Hepatocyte (in vitro differentiated cells): ENCODE measurements around the gene DSG3. TPM values are rescaled to one million over a fixed set of nuclear protein-coding genes. Genes with fewer than 3 reads are reported as not detected.

Experiments
- DNase-seq: peaks from one replicate; pipeline ENCODE4 v3.0.0-alpha.2; 2016; ENCODE audit warnings: low spot score
- H2AFZ ChIP-seq: fragments of 200-600 bp; sonication (generic); 2 replicates; pipeline ENCODE4 v1.6.0; 2016; ENCODE audit warnings: antibody characterized with exemption, mild to moderate bottlenecking
- H3K27ac ChIP-seq: fragments of 200-600 bp; sonication (generic); 2 replicates; pipeline ENCODE4 v1.5.1; 2016; ENCODE audit warnings: mild to moderate bottlenecking
- H3K27me3 ChIP-seq: fragments of 200-600 bp; sonication (generic); 2 replicates; pipeline ENCODE4 v1.6.1; 2016
- H3K36me3 ChIP-seq: fragments of 200-600 bp; sonication (generic); replicated peaks from 2 replicates; pipeline ENCODE4 v1.5.1; 2016; ENCODE audit warnings: low read depth; ENCODE audit not compliant: insufficient read depth
- H3K4me1 ChIP-seq: fragments of 200-600 bp; sonication (generic); 2 replicates; pipeline ENCODE4 v1.5.1; 2016; ENCODE audit warnings: mild to moderate bottlenecking, moderate library complexity; ENCODE audit not compliant: insufficient read depth
- H3K4me2 ChIP-seq: fragments of 200-600 bp; sonication (generic); 2 replicates; pipeline ENCODE4 v1.6.0; 2016
- H3K4me3 ChIP-seq: fragments of 200-600 bp; sonication (generic); 2 replicates; pipeline ENCODE4 v1.5.1; 2016; ENCODE audit warnings: mild to moderate bottlenecking
- H3K79me2 ChIP-seq: fragments of 200-600 bp; sonication (generic); 2 replicates; pipeline ENCODE4 v1.6.0; 2017; ENCODE audit warnings: mild to moderate bottlenecking
- H3K9me2 ChIP-seq: fragments of 200-600 bp; sonication (generic); replicated peaks from 2 replicates; pipeline ENCODE4 v1.6.0; 2017; ENCODE audit warnings: mild to moderate bottlenecking; ENCODE audit not compliant: insufficient read depth
- H3K9me3 ChIP-seq: fragments of 200-600 bp; sonication (generic); 2 replicates; pipeline ENCODE4 v1.5.1; 2016; ENCODE audit warnings: low read depth, mild to moderate bottlenecking
- H4K20me1 ChIP-seq: fragments of 200-600 bp; sonication (generic); 2 replicates; pipeline ENCODE4 v1.6.0; 2016; ENCODE audit warnings: mild to moderate bottlenecking; ENCODE audit not compliant: insufficient read depth, poor library complexity, severe bottlenecking
- EZH2 ChIP-seq: fragments of 200-600 bp; sonication (generic); IDR thresholded peaks from 2 replicates; pipeline ENCODE4 v1.6.1; 2016; ENCODE audit warnings: antibody characterized with exemption, mild to moderate bottlenecking, borderline replicate concordance
- EZH2phosphoT487 ChIP-seq: fragments of 200-600 bp; sonication (generic); IDR thresholded peaks from one replicate; pipeline ENCODE4 v1.6.1; 2018; ENCODE audit warnings: antibody characterized with exemption, mild to moderate bottlenecking, low read depth, moderate library complexity; ENCODE audit not compliant: unreplicated experiment, severe bottlenecking
- WGBS: methylation state at CpG from one replicate; pipeline ENCODE4 v1.1.6; 2016; ENCODE audit warnings: low lambda C conversion rate; ENCODE audit errors: missing lambda C conversion rate; 5-methylcytosine and 5-hydroxymethylcytosine counted together
- polyA plus RNA-seq: library from polyadenylated mRNA; unstranded; fragments of >200 nt; fragmentation: Nextera tagmentation; extraction: Ambion mirVana; gene quantifications from 2 replicates; pipeline ENCODE4 v1.2.1, GENCODE V29; 2016
- total RNA-seq: library from RNA; depleted of rRNA; stranded (reverse); fragments of >200 nt; gene quantifications from 2 replicates; pipeline ENCODE4 v1.2.3, GENCODE V29; 2014
- TF ChIP-seq, protein P1 (sequence below): fragments of 200-600 bp; sonication (generic); IDR thresholded peaks from 2 replicates; pipeline ENCODE4 v1.5.1; 2016; ENCODE audit warnings: antibody characterized with exemption, mild to moderate bottlenecking; ENCODE audit not compliant: poor library complexity

The DSG3 gene
- total and polyA plus RNA-seq, 2 experiments from 2014 or later, result 0.43 TPM; not detected in 1

- Histone ChIP-seq H3K36me3 (no peaks in the 10 kb centered on the region), H3K27ac (no peak overlapping the region), H3K27me3 (no peaks in the 10 kb centered on the region), H3K79me2 (no peaks in the 10 kb centered on the region), H3K9me3 (no peaks in the 10 kb centered on the region), H3K4me1 (no peaks in the 10 kb centered on the region), H3K9me2 (no peaks in the 10 kb centered on the region), H2AFZ (no peak overlapping the region), H4K20me1 (no peaks in the 10 kb centered on the region), H3K4me2 (no peak overlapping the region), H3K4me3 (no peak overlapping the region)
- 92% methylated on average over 7 of the region's 7 CpGs for WGBS
- DNase-seq, result no peak
- no peak for TF ChIP-seq EZH2
- TF ChIP-seq, protein P1, sequence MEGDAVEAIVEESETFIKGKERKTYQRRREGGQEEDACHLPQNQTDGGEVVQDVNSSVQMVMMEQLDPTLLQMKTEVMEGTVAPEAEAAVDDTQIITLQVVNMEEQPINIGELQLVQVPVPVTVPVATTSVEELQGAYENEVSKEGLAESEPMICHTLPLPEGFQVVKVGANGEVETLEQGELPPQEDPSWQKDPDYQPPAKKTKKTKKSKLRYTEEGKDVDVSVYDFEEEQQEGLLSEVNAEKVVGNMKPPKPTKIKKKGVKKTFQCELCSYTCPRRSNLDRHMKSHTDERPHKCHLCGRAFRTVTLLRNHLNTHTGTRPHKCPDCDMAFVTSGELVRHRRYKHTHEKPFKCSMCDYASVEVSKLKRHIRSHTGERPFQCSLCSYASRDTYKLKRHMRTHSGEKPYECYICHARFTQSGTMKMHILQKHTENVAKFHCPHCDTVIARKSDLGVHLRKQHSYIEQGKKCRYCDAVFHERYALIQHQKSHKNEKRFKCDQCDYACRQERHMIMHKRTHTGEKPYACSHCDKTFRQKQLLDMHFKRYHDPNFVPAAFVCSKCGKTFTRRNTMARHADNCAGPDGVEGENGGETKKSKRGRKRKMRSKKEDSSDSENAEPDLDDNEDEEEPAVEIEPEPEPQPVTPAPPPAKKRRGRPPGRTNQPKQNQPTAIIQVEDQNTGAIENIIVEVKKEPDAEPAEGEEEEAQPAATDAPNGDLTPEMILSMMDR, result no peak
- no peak for TF ChIP-seq EZH2phosphoT487
These were observed 78.8 kb downstream of the DSG3 start for GRCh38 chr18:31526374-31526773.

Other genes starting within 250 kb of the DSG3 start
- 0.70 and 0.76 TPM in 2 replicates for gene DSG1, start 129.6 kb upstream of the DSG3 start, total RNA-seq
- 0.10 and 0.65 TPM in 2 replicates for gene DSG1, start 129.6 kb upstream of the DSG3 start, polyA plus RNA-seq
- 0.12 and 0.23 TPM in 2 replicates for gene DSG4, start 71.0 kb upstream of the DSG3 start, total RNA-seq
- gene DSG4, start 71.0 kb upstream of the DSG3 start, polyA plus RNA-seq, result 0.41 TPM in 1 of 2 replicates, not detected in the other
- 98.1 and 105 TPM in 2 replicates for gene DSG2, start 50.4 kb downstream of the DSG3 start, total RNA-seq
- gene DSG2, start 50.4 kb downstream of the DSG3 start, polyA plus RNA-seq, result 67.7 and 68.1 TPM in 2 replicates
- 2,638 and 3,184 TPM in 2 replicates for gene TTR, start 144.1 kb downstream of the DSG3 start, total RNA-seq
- 3,342 and 4,943 TPM in 2 replicates for gene TTR, start 144.1 kb downstream of the DSG3 start, polyA plus RNA-seq
- 10.3 and 14.1 TPM in 2 replicates for gene B4GALT6, start 236.8 kb downstream of the DSG3 start, total RNA-seq
- gene B4GALT6, start 236.8 kb downstream of the DSG3 start, polyA plus RNA-seq, result 3.2 and 4.9 TPM in 2 replicates